GM15510 (cell line): Measurements from ENCODE around the gene ZNF469.

ENCODE experiments used
- POLR2A ChIP-seq: IDR thresholded peaks from 3 replicates; pipeline ENCODE4 v1.6.1; 2011; ENCODE audit warnings: borderline replicate concordance; ENCODE audit not compliant: insufficient read length; ENCODE audit errors: extremely low read depth

Gene ZNF469

DNA sequence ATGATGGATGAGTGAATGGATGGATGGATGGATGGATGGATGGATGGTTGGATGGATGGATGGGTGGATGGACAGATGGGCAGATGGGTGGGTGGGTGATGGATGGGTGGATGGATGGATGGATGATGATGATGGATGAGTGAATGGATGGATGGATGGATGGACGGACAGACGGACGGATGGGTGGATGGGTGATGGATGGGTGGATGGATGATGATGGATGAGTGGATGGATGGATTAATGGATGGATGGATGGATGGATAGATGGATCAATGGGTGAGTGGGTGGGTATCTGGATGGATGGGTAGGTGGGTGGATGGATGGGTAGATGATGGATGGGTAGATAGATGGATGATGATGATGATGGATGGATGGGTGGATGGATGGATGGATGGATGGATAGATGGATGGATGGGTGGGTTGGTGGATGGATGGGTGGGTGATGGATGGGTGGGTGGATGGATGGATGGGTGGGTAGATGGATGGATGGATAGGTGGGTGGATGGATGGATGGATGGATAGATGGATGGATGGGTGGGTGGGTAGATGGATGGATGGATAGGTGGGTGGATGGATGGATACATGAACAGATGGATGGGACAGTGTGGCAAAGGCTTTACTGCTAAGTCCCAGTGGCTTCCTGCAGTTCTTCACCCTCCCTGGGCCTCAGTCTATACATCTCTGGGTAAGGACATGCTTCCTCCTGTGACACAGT, 40.1 kb downstream of the ZNF469 start:
- TF ChIP-seq POLR2A, result no peak

DNA sequence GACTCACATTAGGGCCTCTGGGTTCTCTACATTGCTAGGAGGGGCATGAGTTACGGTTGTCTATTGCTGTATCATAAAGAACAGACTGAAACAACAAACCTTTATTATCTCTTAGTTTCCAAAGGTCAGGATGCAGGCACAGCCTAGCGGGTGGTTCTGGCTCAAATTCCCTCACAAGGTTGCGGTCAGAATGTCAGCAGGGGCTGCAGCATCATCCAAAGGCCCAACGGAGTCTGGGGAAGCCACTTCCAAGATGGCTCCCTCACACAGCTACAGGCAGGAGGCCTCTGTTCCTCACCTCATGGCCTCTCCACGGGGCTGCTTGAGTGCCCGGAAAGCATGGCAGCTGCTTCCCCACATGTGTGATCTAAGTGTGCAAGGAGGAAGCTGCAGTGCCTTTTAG, 40.7 kb downstream of the ZNF469 start:
- no peak for TF ChIP-seq POLR2A

GRCh38 chr16:88424587-88425235, 42.0 kb downstream of the ZNF469 start:
- TF ChIP-seq POLR2A, result no peak

DNA sequence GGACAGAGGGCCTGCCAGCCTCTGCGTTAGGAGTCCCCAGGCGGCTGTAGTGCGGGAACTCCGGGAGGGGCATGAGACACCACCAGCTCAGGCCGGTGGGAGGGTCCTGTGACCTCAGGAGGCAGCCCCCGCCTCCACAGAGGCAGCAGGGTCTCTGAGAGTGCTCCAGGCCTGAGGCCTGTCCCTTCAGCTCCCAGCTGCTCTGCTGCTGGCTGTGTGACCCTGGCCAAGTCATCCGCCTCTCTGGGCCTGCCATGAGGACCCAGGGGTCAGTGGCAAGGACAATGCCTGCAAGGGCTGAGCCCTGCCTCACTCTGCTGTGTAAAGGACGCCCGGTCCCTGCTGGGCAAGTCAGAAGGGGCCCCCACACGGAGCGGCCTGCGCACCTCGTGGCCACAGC, 43.3 kb downstream of the ZNF469 start:
- TF ChIP-seq POLR2A, result no peak

- no peak for TF ChIP-seq POLR2A
Observed at GRCh38 chr16:88427376-88427775, 44.6 kb downstream of the ZNF469 start.

DNA sequence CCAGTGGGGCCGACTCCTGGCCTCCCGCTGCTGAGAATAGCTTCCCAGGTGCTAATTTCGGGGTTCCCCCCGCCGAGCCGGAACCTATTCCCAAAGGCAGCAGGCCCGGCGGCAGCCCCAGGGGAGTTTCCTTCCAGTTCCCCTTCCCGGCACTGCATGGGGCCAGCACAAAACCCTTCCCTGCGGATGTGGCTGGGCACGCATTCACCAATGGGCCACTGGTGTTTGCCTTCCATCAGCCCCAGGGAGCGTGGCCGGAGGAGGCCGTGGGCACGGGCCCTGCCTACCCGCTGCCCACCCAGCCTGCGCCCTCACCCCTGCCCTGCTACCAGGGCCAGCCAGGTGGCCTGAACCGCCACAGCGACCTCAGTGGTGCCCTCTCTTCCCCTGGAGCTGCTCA, 45.4 kb downstream of the ZNF469 start:
- TF ChIP-seq POLR2A, result no peak

DNA sequence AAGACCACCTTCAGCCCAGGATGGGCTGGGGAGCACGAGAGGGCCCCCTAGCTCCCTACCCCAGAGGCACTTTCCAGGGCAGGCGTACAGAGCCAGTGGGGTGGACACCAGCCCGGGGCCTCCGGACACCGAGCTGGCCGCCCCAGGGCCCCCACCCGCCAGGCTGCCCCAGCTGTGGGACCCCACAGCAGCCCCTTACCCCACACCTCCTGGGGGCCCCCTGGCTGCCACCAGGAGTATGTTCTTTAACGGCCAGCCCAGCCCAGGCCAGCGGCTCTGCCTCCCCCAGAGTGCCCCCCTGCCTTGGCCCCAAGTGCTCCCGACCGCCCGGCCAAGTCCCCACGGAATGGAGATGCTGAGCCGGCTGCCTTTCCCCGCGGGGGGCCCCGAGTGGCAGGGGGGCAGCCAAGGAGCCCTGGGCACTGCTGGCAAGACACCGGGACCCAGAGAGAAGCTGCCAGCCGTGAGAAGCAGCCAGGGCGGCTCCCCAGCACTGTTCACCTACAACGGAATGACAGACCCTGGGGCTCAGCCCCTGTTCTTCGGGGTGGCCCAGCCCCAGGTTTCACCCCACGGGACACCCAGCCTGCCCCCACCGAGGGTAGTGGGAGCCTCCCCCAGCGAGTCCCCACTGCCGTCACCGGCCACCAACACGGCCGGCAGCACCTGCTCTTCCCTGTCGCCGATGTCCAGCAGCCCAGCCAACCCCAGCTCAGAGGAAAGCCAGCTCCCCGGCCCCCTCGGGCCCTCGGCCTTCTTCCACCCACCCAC, 46.0 kb downstream of the ZNF469 start:
- TF ChIP-seq POLR2A, result no peak

GRCh38 chr16:88429387-88430184, 46.8 kb downstream of the ZNF469 start:
- no peak for TF ChIP-seq POLR2A

DNA sequence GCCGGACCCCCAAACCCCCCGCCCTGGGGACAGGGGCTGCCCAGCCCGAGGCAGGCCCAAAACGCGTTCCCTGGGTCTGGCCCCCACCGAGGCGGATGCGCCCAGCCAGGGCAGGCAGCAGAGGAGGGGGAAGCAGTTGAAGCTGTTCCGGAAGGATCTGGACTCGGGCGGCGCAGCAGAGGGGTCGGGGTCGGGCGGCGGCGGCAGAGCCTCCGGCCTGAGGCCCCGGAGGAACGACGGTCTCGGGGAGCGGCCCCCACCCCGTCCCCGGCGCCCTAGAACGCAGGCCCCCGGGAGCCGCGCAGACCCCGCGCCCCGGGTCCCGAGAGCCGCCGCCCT, 47.4 kb downstream of the ZNF469 start:
- no peak for TF ChIP-seq POLR2A

DNA sequence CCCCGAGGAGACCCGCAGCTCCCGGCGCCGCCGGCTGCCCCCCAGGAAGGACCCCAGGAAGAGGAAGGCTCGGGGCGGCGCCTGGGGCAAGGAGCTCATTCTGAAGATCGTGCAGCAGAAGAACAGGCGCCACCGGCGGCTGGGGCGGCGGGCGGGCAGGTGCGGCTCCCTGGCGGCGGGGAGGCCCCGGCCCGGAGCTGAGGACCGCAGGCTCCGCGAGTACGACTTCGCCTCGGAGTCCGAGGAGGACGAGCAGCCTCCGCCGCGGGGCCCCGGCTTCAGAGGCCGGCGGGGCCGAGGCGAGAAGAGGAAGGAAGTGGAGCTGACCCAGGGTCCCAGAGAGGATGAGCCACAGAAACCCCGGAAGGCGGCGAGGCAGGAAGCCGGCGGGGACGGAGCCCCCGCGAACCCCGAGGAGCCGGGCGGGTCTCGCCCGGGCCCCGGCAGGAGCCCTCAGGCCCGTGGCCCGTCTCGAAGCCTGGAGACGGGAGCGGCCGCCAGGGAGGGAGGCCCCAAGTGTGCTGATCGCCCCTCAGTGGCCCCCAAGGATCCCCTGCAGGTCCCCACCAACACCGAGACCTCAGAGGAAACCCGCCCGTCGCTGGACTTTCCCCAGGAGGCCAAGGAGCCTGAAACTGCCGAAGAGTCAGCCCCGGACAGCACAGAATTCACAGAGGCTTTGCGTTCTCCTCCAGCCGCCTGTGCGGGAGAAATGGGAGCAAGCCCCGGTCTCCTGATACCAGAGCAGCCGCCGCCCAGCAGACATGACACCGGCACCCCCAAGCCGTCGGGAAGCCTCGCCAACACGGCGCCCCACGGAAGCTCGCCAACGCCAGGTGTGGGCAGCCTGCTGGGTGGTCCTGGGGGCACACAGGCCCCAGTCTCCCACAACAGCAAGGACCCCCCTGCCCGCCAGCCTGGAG, 48.0 kb downstream of the ZNF469 start:
- peak; percentile 40 for TF ChIP-seq POLR2A

- TF ChIP-seq POLR2A, result no peak
Observed at GRCh38 chr16:88431651-88432050, 48.9 kb downstream of the ZNF469 start.

GRCh38 chr16:88432174-88432573, 49.4 kb downstream of the ZNF469 start:
- TF ChIP-seq POLR2A, result no peak
